GM23248 (cell line): ENCODE results near the gene MAP2K5.

Experiments
- EZH2 ChIP-seq: fragments of 200-600 bp; sonication (generic); IDR thresholded peaks from 2 replicates; pipeline ENCODE4 v1.6.1; 2018; ENCODE audit warnings: antibody characterized with exemption, mild to moderate bottlenecking; ENCODE audit not compliant: insufficient read depth, poor library complexity, severe bottlenecking
- EZH2phosphoT487 ChIP-seq: fragments of 200-600 bp; sonication (generic); IDR thresholded peaks from 2 replicates; pipeline ENCODE4 v1.6.1; 2018; ENCODE audit warnings: antibody characterized with exemption, moderate library complexity, mild to moderate bottlenecking, low read depth; ENCODE audit not compliant: insufficient read depth

GRCh38 chr15:67806536-67806935 lies 264.0 kb downstream of the MAP2K5 start:
- TF ChIP-seq EZH2phosphoT487: no peak
- TF ChIP-seq EZH2: no peak
